AG09319 (cell line): Measurements from ENCODE around the gene TGDS.

Experiments
- DNase-seq: peaks from one replicate; pipeline ENCODE4 v3.0.0-alpha.2; 2010; ENCODE audit warnings: low read depth; ENCODE audit errors: extremely low read depth
- CTCF ChIP-seq: IDR thresholded peaks from 2 replicates; pipeline ENCODE4 v1.5.1; 2011; ENCODE audit warnings: low read depth, mild to moderate bottlenecking, inconsistent platforms, low read length, moderate library complexity

Gene TGDS

GRCh38 chr13:94559222-94559795 is 36.6 kb downstream of the TGDS start:
- no peak for TF ChIP-seq CTCF
- DNase-seq, result no peak

GRCh38 chr13:94558716-94559115 is 37.2 kb downstream of the TGDS start:
- no peak for TF ChIP-seq CTCF
- no peak for DNase-seq

DNA sequence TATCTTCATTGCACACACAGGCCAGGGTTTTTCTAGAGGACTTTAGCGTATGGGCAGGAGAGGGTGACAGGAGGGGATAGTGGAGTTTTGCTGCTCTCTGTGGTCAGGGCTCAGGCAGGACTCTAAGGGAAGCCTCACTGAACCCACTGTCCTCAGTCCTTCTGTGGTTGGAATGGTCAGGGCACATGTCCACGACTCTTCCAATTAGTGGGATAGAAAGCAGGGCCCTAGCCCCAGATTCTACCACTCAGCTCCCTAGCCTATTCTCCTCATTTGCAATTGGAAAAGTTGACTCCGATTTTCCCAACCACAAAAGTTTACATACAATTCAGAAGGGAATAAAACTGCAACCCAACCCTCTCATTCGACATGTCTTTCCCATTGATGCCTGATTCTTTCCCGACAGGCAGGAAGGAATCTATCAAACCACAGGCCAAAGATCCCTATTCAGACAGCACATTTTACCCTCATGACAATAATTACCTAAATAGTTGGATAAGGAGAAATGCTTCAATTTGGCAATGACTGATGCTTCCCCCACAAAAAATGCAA is 38.2 kb downstream of the TGDS start:
- DNase-seq, result no peak
- no peak for TF ChIP-seq CTCF

- DNase-seq, result no peak
- TF ChIP-seq CTCF, result no peak
Measured at GRCh38 chr13:94556621-94557020, 39.3 kb downstream of the TGDS start.

GRCh38 chr13:94556041-94556440 is 39.9 kb downstream of the TGDS start:
- no peak for DNase-seq
- no peak for TF ChIP-seq CTCF

- DNase-seq, result no peak
- no peak for TF ChIP-seq CTCF
Measured at GRCh38 chr13:94553766-94554165, 42.2 kb downstream of the TGDS start.

GRCh38 chr13:94552095-94552494 is 43.9 kb downstream of the TGDS start:
- TF ChIP-seq CTCF, result no peak
- no peak for DNase-seq
